GM12865 (cell line): ENCODE results near the gene ARL14.

Source experiments
- DNase-seq: peaks from one replicate; pipeline ENCODE4 v3.0.0; 2010; ENCODE audit warnings: low read depth
- H3K4me3 ChIP-seq: 2 replicates; pipeline ENCODE4 v1.5.1; 2011; ENCODE audit warnings: mild to moderate bottlenecking, low read depth, low read length, control low read depth
- TF ChIP-seq, protein P1 (sequence below): IDR thresholded peaks from 2 replicates; pipeline ENCODE4 v1.5.1; 2011; ENCODE audit warnings: low read length, control low read depth, low read depth, inconsistent platforms; ENCODE audit not compliant: insufficient read depth; ENCODE audit errors: missing control alignments

ARL14 gene

DNA sequence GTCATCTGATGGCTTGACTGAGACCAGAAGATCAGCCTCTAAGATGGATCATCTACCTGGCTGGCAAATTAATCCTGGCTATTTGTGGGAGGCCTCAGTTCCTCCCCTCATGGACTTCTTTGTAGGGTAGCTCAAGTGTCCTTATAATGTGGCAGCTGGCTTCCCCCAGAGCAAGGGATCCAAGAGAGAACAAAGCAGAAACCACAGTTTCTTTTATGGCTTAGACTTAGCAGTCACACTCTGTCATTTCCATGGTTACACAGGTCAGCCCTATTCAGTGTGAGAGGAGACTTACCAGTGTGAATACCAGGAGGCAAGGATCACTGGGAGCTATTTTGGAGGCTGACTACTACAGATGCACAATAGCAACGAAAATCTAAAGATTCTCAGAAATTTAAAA, 15.3 kb upstream of the ARL14 start:
- TF ChIP-seq, protein P1, sequence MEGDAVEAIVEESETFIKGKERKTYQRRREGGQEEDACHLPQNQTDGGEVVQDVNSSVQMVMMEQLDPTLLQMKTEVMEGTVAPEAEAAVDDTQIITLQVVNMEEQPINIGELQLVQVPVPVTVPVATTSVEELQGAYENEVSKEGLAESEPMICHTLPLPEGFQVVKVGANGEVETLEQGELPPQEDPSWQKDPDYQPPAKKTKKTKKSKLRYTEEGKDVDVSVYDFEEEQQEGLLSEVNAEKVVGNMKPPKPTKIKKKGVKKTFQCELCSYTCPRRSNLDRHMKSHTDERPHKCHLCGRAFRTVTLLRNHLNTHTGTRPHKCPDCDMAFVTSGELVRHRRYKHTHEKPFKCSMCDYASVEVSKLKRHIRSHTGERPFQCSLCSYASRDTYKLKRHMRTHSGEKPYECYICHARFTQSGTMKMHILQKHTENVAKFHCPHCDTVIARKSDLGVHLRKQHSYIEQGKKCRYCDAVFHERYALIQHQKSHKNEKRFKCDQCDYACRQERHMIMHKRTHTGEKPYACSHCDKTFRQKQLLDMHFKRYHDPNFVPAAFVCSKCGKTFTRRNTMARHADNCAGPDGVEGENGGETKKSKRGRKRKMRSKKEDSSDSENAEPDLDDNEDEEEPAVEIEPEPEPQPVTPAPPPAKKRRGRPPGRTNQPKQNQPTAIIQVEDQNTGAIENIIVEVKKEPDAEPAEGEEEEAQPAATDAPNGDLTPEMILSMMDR = no peak
- peak; percentile 18 for DNase-seq

DNA sequence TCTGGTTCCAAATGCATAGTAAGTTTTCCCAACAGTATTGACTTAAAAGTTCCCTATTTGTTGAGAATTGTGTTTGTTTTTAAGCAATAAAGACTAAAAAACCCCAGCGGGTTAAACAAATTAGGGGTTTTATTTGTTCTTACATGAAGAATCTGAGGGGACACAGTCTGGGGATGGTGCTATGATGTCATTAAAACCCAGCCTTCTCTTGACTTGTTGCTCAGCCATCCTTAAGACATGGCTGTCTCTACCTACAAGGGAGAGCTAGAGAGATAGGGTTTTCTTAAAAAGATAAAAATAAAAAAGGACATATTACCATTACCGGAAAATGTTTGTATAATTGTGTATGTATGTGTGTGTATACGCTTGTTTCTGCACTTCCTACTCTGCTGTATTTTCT, 11.7 kb upstream of the ARL14 start:
- H3K4me3 ChIP-seq = peak overlapping the region; percentile 57
- TF ChIP-seq, protein P1 = no peak
- peak; percentile 63 for DNase-seq

More for the DNA sequence above, 15.3 kb upstream of the ARL14 start:
- H3K4me3 ChIP-seq = no peak overlapping the region

DNA sequence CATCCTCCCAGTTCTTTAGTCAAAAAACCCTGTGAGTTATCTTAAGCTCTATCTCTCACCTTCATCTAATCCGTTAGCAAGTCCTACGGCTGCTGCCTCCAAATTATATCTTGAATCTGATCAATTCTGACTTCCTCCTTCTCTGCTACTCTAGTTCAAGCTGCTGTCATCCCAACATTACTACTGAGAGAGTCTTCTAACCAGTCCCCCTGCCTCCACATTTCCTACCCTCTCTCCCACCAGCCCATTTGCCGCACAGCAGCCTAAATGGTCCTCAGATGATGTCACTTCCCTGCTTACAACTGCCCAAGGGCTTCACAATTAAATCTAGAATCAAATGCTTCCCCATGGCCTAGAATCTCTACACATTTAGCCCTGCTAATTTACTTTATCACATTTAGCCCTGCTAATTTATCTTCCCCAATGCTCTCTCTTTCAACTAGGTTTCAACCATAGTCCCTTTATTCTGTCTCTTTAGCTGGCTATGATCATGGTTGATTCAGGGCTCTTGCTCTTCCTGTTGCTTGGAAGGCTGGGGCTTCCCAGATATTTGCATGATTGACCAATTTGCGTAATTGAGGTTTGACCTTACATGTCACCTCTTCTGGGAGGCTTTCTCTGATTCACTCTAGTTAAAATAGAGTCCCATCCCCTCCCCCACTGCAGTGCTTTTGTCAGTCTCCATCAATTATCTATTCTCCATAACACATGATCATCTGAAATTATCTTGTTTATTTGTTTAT, 11.0 kb upstream of the ARL14 start:
- peak; percentile 88 for DNase-seq
- TF ChIP-seq, protein P1 = no peak
- H3K4me3 ChIP-seq = peak overlapping the region; percentile 57

DNA sequence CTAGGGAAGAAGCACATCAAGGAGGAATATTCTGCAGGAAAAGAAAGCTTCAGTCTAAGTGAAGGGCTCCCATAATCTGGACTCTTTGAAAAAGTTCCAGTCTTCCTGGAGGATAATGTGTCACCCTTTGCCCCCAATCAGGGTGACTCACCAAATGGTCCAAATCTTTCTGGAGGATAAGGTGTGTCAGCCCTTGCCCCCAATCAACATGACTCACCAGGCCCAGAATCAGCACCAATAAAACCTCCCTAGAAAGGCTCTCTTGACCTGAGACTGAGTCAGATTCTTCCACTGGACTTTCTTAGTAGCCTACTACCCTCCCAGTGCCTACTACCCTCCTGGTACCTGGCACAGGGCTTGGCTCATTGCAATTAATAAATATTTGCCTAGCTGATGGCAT, 9.5 kb upstream of the ARL14 start:
- TF ChIP-seq, protein P1 = no peak
- peak; percentile 17 for DNase-seq
- H3K4me3 ChIP-seq = no peak overlapping the region

DNA sequence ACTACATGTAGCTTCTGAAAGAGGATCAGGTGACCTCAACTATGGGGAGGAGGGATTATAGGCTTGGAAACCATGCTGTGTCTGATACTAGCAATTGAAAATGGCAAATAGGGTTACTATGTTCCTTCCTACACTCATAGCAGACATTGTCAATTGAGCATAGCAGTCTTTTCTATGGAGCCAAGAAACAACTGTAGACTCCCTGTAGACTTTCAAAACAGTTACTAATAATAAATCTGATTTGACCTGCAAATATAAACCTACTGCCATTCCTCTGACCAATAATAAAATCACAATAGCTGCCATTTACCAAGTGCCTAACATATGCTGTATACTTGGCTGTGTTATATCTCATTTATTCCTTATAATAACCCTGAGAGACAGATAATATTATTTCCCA, 8.5 kb upstream of the ARL14 start:
- TF ChIP-seq, protein P1 = no peak
- no peak for DNase-seq
- no peak overlapping the region for H3K4me3 ChIP-seq

DNA sequence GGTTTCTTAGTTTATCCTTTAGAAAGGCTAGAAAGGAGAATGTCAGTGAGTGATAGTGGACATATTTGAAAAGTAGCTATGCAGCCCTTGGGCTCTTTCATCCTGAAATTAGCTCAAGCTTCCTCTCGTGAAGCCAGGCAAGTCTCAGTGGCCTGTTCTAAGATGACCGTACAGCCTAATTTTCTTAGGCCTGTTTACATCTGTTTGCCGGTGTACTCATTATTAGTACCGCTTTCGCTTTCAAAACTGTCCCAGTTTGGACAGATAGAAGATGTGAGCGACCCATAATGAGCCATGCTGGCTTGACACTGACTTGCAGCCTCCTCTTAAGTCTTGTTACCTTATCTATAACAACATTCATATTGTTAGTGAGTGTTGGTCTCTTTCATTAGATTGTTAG, 5.7 kb upstream of the ARL14 start:
- H3K4me3 ChIP-seq = peak overlapping the region; percentile 53
- TF ChIP-seq, protein P1 = peak; percentile 5
- peak; percentile 87 for DNase-seq

DNA sequence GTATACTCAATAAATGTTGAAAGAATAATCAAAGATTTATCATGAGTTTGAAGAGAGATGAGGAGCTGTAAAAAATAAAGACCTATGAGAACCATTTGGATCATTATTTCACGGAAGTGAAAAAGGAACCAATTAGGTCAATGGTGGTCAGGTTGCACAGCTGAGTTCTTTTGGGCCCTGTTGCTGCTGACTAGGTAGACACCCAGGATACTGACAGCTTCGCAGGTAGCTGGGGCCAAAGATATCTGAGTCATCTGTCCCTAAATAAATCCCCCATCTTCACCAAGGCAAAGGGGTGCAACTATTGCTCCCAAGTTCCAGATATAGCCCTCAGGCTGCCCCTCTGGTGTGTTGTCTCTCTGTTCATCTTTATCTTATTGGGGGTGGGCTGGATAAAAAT, 5.0 kb upstream of the ARL14 start:
- no peak for DNase-seq
- TF ChIP-seq, protein P1 = no peak
- H3K4me3 ChIP-seq = no peak overlapping the region
